ENCODE measurements around the gene DMXL1. TPM values are rescaled to one million over a fixed set of nuclear protein-coding genes. Genes with fewer than 3 reads are reported as not detected.
A peak's percentile ranks its signal among the peaks of the same experiment; 100 is the strongest.

The DMXL1 gene
- total RNA-seq, 3 donors from 2014 or later, result 53.1 to 91.2 (median 60.3) TPM

DNA sequence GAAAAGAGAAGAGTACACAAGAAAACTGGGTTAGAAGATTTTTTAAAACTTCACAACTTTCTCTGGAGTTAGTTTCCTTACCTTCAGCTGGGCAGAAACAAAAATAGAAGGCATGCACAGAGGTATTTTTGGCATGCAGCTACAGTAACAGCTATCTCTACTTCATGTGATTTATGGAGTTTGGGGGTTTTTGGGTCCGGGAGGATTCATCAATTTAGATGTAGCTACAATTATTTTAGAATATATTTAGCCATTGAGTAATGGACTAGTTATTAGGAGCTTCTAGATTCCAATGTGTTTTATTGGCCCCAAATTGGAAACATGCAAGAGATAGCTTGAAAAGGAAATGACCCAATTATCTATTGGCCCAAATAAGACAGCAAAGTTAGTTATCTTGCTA, 193.3 kb downstream of the DMXL1 start:
- no peak overlapping the region for H3K27ac ChIP-seq
- no peaks in the 10 kb centered on the region for H3K9me3 ChIP-seq
- no peaks in the 10 kb centered on the region for H3K36me3 ChIP-seq
- intact Hi-C loops (cut with DNase I; ENCODE audit: low total_unique reads), result no loop called here
- no peak for TF ChIP-seq POLR2AphosphoS5 (IDR thresholded peaks at IDR 0.05)
- no peak for TF ChIP-seq CTCF (IDR thresholded peaks at IDR 0.05)
- TF ChIP-seq POLR2A (IDR thresholded peaks at IDR 0.05), result no peak
- no peaks in the 10 kb centered on the region for H3K4me1 ChIP-seq
- no peaks in the 10 kb centered on the region for H3K27me3 ChIP-seq
- no peak for DNase-seq (ENCODE audit: low spot score in 2 of 2)
- H3K4me3 ChIP-seq, result no peak overlapping the region

GRCh38 chr5:119267958-119268386, 197.1 kb downstream of the DMXL1 start:
- intact Hi-C loops (cut with DNase I; ENCODE audit: low total_unique reads), result no loop called here

DNA sequence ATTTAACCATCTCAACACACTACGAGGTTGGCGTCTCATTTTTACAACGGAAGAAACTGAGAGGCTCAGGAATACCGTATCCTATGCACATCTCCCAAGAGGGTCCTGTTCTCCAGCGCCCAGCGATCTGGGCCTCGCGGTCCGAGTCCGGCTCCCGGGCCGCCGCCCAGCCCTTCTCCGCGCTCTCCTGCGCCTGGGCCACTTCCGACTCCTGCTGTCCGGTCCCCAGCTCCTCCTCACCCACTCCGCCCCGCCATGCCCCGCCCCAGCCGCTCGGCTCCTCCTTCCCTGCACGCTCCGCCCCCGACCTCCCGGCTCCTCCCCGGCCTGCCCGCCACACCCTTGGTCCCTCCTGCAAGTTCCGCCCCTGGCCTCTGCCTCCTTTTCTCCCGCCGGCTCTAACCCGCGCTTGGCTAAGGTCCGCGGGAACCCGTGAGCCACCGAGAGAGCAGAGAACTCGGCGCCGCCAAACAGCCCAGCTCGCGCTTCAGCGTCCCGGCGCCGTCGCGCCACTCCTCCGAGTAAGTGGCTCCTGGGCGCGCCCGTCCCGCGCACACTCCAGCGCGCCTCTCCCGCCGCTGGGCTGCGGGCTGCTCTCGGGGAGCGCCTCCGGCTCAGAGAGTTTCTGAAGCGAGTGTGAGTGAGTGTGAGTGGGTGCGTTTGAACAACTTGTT, 197.6 kb downstream of the DMXL1 start:
- H3K9me3 ChIP-seq, result no peaks in the 10 kb centered on the region
- H3K27me3 ChIP-seq, result no peaks in the 10 kb centered on the region
- intact Hi-C loops (cut with DNase I; ENCODE audit: low total_unique reads), result no loop called here
- peak; percentile 93 to 98 for DNase-seq (ENCODE audit: low spot score in 2 of 2)
- peak overlapping the region; percentile 70 to 89 (median 74) for H3K4me3 ChIP-seq
- H3K36me3 ChIP-seq, result no peaks in the 10 kb centered on the region
- no peaks in the 10 kb centered on the region for H3K4me1 ChIP-seq
- peak overlapping the region; percentile 85 to 91 for H3K27ac ChIP-seq
- TF ChIP-seq POLR2AphosphoS5 (IDR thresholded peaks at IDR 0.05), result peak in 2 of 3 donors; percentile 53 to 76
- no peak for TF ChIP-seq CTCF (IDR thresholded peaks at IDR 0.05)
- peak; percentile 84 for TF ChIP-seq POLR2A (IDR thresholded peaks at IDR 0.05)

More at GRCh38 chr5:119267958-119268386, 197.1 kb downstream of the DMXL1 start:
- peak; percentile 89 for DNase-seq (ENCODE audit: low spot score in 2 of 2)
- no peaks in the 10 kb centered on the region for H3K36me3 ChIP-seq
- H3K27ac ChIP-seq, result peak overlapping the region; percentile 85 to 91
- no peaks in the 10 kb centered on the region for H3K27me3 ChIP-seq
- H3K4me1 ChIP-seq, result no peaks in the 10 kb centered on the region
- no peaks in the 10 kb centered on the region for H3K9me3 ChIP-seq
- TF ChIP-seq CTCF (IDR thresholded peaks at IDR 0.05) (peak in 2 of 3 donors; percentile 10 to 64), POLR2A (IDR thresholded peaks at IDR 0.05) (no peak)
- peak overlapping the region; percentile 70 to 89 (median 74) for H3K4me3 ChIP-seq

- H3K9me3 ChIP-seq, result no peaks in the 10 kb centered on the region
Observed at GRCh38 chr5:119269061-119269944, 198.4 kb downstream of the DMXL1 start.

More at GRCh38 chr5:119269061-119269944, 198.4 kb downstream of the DMXL1 start:
- no peaks in the 10 kb centered on the region for H3K36me3 ChIP-seq
- H3K27me3 ChIP-seq, result no peaks in the 10 kb centered on the region
- intact Hi-C loops (cut with DNase I; ENCODE audit: low total_unique reads), result no loop called here
- TF ChIP-seq CTCF (IDR thresholded peaks at IDR 0.05), result no peak
- no peak for TF ChIP-seq POLR2A (IDR thresholded peaks at IDR 0.05)
- TF ChIP-seq POLR2AphosphoS5 (IDR thresholded peaks at IDR 0.05), result no peak
- peak in 1 of 2 donors; percentile 26 for DNase-seq (ENCODE audit: low spot score in 2 of 2)
- H3K4me3 ChIP-seq, result peak overlapping the region; percentile 70 to 89 (median 74)
- no peaks in the 10 kb centered on the region for H3K4me1 ChIP-seq
- peak overlapping the region; percentile 85 to 91 for H3K27ac ChIP-seq

All from breast epithelium (tissue), 4 donors.